GM19468 (cell line): Measurements from ENCODE around the gene TSKS.
"Not testable (repeated sequence)": the region's sequence is repeated elsewhere in the genome, so short reads cannot be mapped to it uniquely, and the experiment has no call there.

Source experiments
- ATAC-seq: cut with Tn5 transposase; IDR thresholded peaks from one replicate; pipeline ENCODE4 v1.9.1; 2021; ENCODE audit warnings: mild to moderate bottlenecking, moderate library complexity, moderate number of reproducible peaks; ENCODE audit not compliant: unreplicated experiment; ENCODE audit errors: extremely low read depth

TSKS gene

GRCh38 chr19:49719420-49719819 is 43.7 kb downstream of the TSKS start:
- not testable (repeated sequence) for ATAC-seq

DNA sequence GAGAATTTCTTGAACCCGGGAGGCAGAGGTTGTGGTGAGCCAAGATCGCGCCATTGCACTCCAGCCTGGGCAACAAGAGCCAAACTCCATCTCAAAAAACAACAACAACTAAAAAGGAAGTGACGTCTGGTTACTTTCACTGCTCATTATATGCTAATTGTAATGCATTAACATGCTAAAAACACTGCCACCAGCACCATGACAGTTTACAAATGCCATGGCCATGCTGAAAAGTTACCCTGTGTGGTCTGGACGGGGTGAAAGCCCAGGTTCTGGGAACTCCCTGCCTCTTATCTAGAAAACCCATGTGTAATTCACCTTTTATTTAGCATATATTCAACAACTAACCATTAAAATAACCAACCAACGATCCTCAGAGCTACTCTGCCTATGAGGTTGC is 44.1 kb downstream of the TSKS start:
- ATAC-seq, result no peak

DNA sequence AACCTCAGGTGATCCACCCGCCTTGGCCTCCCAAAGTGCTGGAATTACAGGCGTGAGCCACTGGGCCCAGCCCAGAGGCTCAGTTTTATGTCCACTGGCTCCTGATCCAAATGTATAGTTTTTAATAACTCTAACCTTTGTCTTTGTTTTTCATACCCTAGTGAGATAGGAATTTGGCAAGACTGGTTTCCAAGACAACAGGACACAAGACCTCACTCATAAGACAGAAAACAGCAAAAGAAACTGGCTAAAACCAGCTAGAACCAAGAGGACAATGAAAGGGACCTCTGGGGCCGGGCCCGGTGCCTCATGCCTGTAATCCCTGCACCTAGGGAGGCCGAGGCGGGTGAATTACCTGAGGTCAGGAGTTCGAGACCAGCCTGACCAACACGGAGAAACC is 44.6 kb downstream of the TSKS start:
- ATAC-seq, result no peak

- no peak for ATAC-seq
Measured at GRCh38 chr19:49716154-49716553, 47.0 kb downstream of the TSKS start.

- no peak for ATAC-seq
Measured at GRCh38 chr19:49713236-49713845, 49.8 kb downstream of the TSKS start.

DNA sequence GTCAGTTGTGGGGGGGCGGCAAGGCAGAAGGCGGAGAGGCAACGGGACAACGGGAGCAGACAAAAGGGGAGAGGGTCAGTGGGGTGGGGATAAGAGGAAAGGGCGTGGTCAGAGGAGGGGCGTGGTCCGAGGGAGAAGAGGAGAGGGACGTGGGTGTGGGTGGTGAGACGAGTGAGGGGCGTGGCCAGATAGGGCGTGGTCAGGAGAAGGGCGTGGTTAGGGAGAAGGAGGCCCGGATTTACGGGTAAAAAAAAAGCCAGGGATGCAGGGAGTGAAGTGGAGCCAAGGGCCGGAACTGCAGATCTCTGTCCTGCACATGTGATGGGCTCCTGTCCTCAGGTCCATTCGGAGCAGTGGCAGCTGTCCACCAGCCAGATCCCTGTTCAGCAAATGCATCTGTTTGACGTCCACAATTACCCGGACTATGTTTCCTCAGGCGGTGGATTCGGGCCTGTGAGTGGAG is 50.7 kb downstream of the TSKS start:
- ATAC-seq, result no peak

DNA sequence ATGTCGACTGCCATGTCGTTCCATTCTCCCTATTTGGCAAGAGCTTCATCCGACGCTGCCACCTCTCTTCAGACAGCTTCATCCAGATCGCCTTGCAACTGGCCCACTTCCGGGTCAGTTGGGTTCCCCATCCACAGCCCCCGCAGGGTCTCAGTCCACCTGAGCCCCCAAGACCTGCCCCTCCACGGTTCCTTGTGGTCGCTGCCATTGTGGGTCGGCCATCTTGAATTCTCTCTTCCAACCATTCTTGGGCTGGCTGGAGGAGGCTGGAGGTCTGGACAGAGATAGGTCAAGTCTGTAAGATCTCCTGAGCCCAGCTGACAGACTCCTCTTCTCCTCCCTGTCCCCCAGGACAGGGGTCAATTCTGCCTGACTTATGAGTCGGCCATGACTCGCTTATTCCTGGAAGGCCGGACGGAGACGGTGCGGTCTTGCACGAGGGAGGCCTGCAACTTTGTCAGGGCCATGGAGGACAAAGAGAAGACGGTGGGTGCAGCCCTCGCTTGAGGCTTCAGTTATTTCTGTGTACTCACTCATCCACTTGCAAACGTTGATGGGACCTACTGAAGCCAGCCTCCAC is 52.6 kb downstream of the TSKS start:
- no peak for ATAC-seq

DNA sequence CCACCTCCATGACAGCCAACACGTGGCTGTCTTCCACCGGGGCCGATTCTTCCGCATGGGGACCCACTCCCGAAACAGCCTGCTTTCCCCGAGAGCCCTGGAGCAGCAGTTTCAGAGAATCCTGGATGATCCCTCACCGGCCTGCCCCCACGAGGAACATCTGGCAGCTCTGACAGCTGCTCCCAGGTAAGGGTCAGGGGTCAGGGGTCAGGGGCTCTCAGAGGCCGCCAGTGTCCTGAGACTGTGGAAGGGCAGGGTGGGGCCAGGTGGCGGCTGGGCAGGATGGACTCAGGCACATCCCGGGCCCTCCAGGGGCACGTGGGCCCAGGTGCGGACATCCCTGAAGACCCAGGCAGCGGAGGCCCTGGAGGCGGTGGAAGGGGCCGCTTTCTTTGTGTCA is 57.2 kb downstream of the TSKS start:
- no peak for ATAC-seq

DNA sequence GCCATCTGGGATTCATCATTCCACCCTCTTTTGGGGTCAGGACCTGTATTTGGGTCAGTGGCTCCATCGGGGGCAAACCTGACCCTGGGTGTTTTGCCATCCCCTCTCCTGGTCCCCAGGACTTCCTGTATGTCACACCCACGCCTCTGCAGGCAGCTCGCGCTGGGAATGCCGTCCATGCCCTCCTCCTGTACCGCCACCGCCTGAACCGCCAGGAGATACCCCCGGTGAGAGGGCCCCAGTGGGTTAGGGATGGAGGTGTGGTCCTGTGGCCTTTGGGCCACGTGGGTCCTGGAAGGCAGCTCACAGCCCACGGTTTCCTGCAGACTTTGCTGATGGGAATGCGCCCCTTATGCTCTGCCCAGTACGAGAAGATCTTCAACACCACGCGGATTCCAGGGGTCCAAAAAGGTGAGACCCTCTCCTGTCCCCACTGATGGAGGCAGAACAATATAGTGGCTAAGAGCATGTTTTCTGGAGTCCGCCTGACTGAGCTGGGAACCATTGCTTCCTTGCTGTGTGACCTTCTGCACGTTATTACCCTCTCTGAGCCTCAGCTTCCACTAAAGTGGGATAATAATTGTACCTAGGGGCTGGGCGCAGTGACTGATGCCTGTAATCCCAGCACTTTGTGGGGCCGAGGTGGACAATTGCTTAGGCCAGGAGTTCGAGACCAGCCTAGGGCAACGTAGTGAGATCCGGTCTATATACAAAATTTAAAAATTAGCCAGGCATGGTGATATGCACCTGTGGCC is 58.0 kb downstream of the TSKS start:
- no peak for ATAC-seq

DNA sequence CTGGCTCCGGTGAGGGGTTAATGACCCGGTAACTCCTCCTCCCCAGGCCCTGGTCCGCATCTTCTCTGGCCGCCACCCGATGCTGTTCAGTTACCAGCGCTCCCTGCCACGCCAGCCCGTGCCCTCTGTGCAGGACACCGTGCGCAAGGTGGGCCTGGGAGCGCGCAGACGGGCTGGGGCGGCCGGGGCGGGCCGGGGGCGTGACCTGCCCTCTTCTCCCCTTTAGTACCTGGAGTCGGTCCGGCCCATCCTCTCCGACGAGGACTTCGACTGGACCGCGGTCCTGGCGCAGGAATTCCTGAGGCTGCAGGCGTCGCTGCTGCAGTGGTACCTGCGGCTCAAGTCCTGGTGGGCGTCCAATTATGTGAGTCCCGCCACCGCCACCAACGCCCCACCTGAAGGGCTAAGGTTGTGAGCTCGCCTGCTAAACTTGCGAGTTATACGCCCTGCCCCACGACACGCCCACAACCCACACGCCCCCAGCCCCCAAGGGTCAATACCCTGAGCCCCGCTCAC is 61.8 kb downstream of the TSKS start:
- no peak for ATAC-seq

DNA sequence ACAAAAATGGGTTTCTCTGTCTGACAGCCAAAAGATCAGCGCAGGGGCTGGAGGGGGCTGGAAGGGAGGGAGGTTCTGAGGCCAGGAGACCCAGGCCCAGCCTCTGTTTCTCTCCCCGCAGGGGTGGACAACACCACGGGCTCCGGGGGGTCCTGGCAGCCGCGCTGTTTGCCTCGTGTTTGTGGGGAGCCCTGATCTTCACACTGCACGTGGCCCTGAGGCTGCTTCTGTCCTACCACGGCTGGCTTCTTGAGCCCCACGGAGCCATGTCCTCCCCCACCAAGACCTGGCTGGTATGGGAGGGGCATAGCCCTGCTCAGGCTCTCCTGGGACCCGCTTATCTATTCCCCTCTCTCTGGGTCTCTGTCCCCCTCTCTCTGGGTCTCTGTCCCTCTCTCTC is 62.5 kb downstream of the TSKS start:
- no peak for ATAC-seq

DNA sequence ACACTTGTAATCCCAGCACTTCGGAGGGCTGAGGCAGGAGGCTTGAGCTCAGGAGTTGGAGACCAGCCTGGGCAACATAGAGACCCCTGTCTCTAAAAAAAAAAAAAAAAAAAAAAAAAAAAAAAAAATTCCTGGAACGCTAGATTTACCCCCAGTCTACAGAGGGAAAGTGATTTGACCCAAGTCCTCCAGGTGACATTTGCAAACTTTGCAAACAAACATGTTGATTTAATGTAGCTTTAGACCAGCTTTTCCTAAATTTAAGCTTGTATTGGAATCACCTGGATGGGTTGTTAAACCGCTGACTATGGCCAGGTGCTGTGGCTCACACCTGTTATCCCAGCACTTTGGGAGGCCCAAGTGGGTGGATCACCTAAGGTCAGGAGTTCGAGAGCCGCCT is 63.7 kb downstream of the TSKS start:
- ATAC-seq, result no peak

DNA sequence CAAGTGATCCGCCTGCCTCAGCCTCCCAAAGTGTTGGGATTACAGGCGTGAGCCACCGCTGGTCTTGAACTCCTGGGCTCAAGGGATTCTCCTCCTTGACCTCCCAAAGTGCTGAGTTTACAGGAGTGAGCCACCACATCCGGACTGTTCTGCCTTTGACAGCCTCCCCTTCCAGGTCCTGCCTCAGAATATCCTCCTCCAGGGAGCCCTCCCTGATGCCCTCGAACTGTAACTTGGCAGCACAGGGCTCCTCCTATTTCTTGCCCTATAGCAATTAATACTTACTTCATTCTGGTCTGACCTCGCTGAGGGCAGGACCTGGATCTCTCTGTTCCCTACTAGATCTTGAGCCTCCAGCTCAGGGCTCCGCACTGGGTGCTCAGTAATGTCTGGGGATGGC is 66.2 kb downstream of the TSKS start:
- no peak for ATAC-seq

DNA sequence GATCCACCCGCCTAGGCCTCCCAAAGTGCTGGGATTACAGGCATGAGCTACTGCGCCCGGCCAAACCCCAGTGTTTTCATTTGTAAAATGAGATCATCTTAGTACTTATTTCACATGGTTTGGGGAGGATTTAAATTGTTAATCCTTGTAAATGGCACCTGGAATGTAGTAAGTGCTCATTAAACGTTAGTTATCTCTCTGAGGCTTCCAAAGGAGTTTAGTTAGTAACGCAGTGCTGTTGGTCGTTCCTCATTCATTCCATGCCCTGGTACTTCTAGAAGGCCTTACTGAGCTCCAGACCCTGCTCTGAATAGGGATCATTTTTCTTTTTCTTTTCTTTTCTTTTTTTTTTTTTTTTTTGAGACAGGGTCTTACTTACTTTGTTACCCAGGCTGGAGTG is 67.0 kb downstream of the TSKS start:
- no peak for ATAC-seq

GRCh38 chr19:49692147-49692506 is 71.0 kb downstream of the TSKS start:
- ATAC-seq, result no peak

DNA sequence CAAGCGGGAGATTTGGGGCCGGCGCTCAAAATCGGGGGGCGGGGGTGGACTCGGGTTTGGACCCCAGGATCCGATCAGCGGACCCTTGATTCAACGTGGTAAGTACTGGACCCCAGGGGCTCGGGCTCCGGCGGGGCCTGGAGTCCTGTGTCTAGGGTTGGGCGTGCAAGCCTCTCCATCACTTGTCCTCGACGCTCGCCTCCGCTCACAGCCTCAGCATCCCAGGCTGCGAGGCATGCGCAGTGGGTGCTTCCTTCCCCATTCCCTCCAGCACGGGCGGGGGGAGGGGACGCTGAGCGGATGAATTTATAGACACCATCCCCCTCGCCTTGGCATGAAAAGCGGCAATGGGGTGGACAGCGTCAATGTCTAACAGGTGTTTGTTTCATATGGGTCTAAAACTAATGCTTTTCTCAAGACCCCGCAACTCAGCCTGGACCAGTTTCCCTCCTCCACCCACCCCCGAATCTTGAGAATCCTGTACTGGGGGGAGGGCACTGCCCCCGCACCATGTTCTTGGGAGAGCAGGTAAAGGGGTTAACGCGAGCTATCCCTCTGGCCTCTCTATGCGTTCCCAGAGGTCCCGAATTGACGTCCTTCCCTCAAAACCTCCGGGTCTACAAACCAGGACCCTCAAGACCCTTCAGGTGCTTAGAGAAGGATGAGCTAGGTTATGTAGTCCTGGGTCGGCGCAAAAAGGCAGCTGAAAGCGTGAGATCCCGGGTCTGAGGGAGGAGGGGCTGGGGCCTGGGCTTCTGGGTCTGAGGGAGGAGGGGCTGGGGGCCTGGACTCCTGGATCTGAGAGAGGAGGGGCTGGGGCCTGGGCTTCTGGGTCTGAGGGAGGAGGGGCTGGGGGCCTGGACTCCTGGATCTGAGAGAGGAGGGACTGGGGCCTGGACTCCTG is 71.6 kb downstream of the TSKS start:
- no peak for ATAC-seq

DNA sequence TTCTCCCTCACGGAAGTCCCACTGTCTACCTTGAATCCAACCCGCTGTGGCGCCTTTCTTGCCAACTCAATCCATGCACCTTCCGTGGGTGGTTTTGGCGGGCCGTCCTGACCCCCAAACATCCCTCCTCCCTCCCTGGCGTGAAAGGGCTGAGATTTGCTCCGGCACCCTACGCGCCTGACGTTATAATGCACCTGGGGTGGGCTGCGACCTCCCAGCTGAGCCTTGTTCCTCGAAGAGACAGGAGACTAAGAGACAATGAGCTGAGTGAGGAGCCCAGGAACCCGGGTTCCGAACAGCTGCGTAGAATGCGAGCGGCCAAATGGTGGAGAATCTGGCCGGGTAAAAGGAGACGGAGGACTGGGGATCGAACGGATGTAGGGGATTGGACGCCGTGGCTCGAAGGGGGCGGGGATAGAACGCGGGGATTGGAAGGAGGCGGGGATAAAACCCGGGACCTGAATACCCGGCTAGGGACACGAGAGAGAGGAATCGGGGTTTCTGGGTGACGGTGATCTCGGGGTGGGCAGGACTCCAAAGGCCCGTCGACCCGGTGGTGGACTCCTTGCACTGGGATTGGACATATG is 72.4 kb downstream of the TSKS start, which contains the start of gene CPT1C:
CPT1C (plus strand) TSS at position 461 of the 587 bp plus-strand sequence. CDS start 1,137 bp downstream, outside the sequence.
- no peak for ATAC-seq

DNA sequence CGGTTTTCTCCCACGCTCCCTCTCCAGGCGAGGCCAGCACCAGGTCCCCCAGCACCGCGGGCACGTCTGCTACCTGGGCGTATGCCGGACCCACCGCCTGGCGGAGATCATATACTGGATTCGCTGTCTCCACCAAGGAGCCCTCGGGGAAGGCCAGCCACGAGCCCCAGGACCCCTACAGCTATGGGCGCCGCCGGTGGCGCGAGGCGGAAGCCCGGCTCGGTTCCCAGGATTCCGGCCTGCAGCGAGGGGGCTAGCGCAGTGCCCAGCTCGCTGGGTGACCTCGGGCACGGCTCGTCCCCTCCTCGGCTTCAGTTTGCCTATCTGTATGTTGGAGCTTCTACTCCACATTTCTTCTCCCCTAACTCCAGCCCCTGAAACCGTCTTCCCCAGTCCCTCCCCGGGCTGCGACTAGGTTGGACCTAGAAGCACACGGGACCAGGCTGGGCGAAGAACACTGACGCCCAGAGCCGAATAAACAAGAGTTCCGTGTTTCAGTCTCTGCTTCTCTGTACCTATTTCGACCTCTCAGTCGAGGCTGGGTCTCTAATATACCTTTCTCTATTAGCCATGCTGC is 72.9 kb downstream of the TSKS start:
- no peak for ATAC-seq
